PC-9 (cell line): ENCODE data around the gene ADAP1. TPM values are rescaled to one million over a fixed set of nuclear protein-coding genes. Genes with fewer than 3 reads are reported as not detected.

Experiments used
- BruUV-seq: library from RNA; stranded (reverse); fragments of 400-500 nt; replicated peaks from 2 replicates; lab custom pipeline; 2021; lab: Mats Ljungman, UMichigan
- CTCF ChIA-PET: fragments of 300-600 bp; sonication (Branson Sonifier 250); formaldehyde crosslinking; loops from one replicate; lab custom pipeline; 2022; ENCODE audit warnings: antibody characterized with exemption; lab: Charles Lee
- POLR2A ChIA-PET: fragments of 300-600 bp; sonication (Branson Sonifier 250); formaldehyde crosslinking; loops from one replicate; lab custom pipeline; 2022; ENCODE audit warnings: antibody characterized with exemption; ENCODE audit not compliant: unreplicated experiment; lab: Charles Lee
- DNase-seq, 2 experiments: peaks; one replicate each; pipeline versions ENCODE4 v3.0.0 to v3.0.0-alpha.2; 2015 to 2022; ENCODE audit warnings: mixed read lengths in 1 of 2
- H2AFZ ChIP-seq: fragments of 200-600 bp; sonication (generic); 2 replicates; pipeline ENCODE4 v1.8.1; 2017; ENCODE audit warnings: antibody characterized with exemption
- H3F3A ChIP-seq: fragments of 200-600 bp; sonication (generic); 2 replicates; pipeline ENCODE4 v1.8.1; 2017; ENCODE audit warnings: antibody characterized with exemption, mild to moderate bottlenecking, low read depth; ENCODE audit not compliant: insufficient read depth
- H3K27ac ChIP-seq: fragments of 200-600 bp; sonication (generic); 2 replicates; pipeline ENCODE4 v1.6.1; 2016; ENCODE audit warnings: mixed run types
- H3K27me3 ChIP-seq: fragments of 200-600 bp; sonication (generic); 2 replicates; pipeline ENCODE4 v1.6.1; 2016; ENCODE audit warnings: low read depth, mixed run types; ENCODE audit not compliant: insufficient read depth
- H3K36me3 ChIP-seq: fragments of 200-600 bp; sonication (generic); 2 replicates; pipeline ENCODE4 v1.6.1; 2016; ENCODE audit warnings: low read depth, mixed run types
- H3K4me1 ChIP-seq: fragments of 200-600 bp; sonication (generic); replicated peaks from 2 replicates; pipeline ENCODE4 v1.6.1; 2016; ENCODE audit warnings: mixed run types; ENCODE audit not compliant: insufficient read depth
- H3K4me2 ChIP-seq: fragments of 200-600 bp; sonication (generic); 2 replicates; pipeline ENCODE4 v1.6.1; 2017; ENCODE audit warnings: mixed run types
- H3K4me3 ChIP-seq: fragments of 200-600 bp; sonication (generic); 2 replicates; pipeline ENCODE4 v1.6.1; 2016; ENCODE audit warnings: mixed run types
- H3K79me2 ChIP-seq: fragments of 200-600 bp; sonication (generic); 2 replicates; pipeline ENCODE4 v1.6.1; 2017; ENCODE audit warnings: low read depth, mixed run types
- H3K9me2 ChIP-seq: fragments of 200-600 bp; sonication (generic); 2 replicates; pipeline ENCODE4 v1.8.1; 2017; ENCODE audit warnings: mild to moderate bottlenecking; ENCODE audit not compliant: insufficient read depth
- H3K9me3 ChIP-seq: fragments of 200-600 bp; sonication (generic); 2 replicates; pipeline ENCODE4 v1.8.1; 2016; ENCODE audit warnings: low read depth; ENCODE audit not compliant: insufficient read depth
- H4K20me1 ChIP-seq: fragments of 200-600 bp; sonication (generic); 2 replicates; pipeline ENCODE4 v1.8.1; 2017; ENCODE audit not compliant: insufficient read depth
- CTCF ChIP-seq: fragments of 200-600 bp; sonication (generic); conservative IDR thresholded peaks from 2 replicates; pipeline ENCODE4 v1.6.1; 2017; ENCODE audit warnings: mixed run types, antibody characterized with exemption, mild to moderate bottlenecking, moderate library complexity
- EZH2 ChIP-seq: fragments of 200-600 bp; sonication (generic); IDR thresholded peaks from 2 replicates; pipeline ENCODE4 v1.8.0; 2017; ENCODE audit warnings: antibody characterized with exemption, low read depth
- intact Hi-C: fragments of 100-400 bp; cut with micrococcal nuclease; formaldehyde crosslinking; loops from one replicate; pipeline ENCODE4 v1.10.0; 2022; ENCODE audit not compliant: unreplicated experiment
- total RNA-seq: library from RNA; stranded (reverse); gene quantifications from 2 replicates; pipeline ENCODE4 v1.2.3, GENCODE V29; 2021

The ADAP1 gene
- total RNA-seq, 1 experiment from 2014 or later: 73.9 TPM

DNA sequence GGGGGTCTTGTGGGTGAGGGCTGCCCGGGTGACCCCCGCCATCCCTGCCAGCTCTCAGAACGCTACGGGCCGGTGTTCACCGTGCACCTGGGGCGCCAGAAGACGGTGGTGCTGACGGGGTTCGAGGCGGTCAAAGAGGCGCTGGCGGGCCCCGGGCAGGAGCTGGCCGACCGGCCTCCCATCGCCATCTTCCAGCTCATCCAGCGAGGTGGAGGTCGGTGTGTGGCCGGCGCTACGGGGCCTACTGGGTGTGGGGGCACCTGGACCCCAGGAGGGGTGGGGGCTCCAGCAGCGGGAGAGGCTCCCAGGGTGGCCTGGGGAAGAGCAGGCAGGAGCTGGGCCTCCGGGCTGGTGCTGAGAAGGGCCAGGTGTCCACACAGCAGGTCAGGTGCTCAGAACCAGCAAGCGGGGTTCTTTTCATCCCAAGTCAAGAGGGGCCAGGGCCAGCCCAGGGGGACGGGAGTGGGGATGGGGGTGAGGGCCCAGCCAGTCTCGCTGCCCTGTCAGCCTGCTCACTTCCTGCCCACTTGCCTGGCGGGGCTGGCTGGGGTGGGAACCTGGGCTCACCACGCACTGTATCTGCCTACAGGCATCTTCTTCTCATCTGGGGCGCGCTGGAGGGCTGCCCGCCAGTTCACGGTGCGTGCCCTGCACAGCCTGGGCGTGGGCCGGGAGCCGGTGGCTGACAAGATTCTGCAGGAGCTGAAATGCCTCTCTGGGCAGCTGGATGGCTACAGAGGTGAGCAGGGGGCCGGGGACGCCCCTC lies 30.1 kb upstream of the ADAP1 start:
- POLR2A ChIA-PET: interaction anchor here (0.7 kb wide), 1 partner anchor 91 kb away, joined by 4 read pairs; no protein-coding TSS in a partner anchor
- no peak overlapping the region for H3K4me3 ChIP-seq
- H4K20me1 ChIP-seq: 0 out of 2 replicates have a peak, but pooled peaks cover 6% of the 10 kb centered on the region
- H3K36me3 ChIP-seq: no peaks in the 10 kb centered on the region
- H3K27me3 ChIP-seq: no peaks in the 10 kb centered on the region
- H3K9me3 ChIP-seq: no peaks in the 10 kb centered on the region
- CTCF ChIA-PET: no interaction called here
- no peak overlapping the region for H3K27ac ChIP-seq
- DNase-seq: no peak
- no peaks in the 10 kb centered on the region for H3K79me2 ChIP-seq
- no peaks in the 10 kb centered on the region for H3K9me2 ChIP-seq
- H2AFZ ChIP-seq: no peak overlapping the region
- H3K4me2 ChIP-seq: no peak overlapping the region
- intact Hi-C loops: no loop called here
- H3F3A ChIP-seq: peaks cover 15% of the 10 kb centered on the region; the same call in 1 of the 2 replicates
- BruUV-seq: no TSS peak
- H3K4me1 ChIP-seq: no peaks in the 10 kb centered on the region
- TF ChIP-seq EZH2 (no peak), CTCF (no peak)

DNA sequence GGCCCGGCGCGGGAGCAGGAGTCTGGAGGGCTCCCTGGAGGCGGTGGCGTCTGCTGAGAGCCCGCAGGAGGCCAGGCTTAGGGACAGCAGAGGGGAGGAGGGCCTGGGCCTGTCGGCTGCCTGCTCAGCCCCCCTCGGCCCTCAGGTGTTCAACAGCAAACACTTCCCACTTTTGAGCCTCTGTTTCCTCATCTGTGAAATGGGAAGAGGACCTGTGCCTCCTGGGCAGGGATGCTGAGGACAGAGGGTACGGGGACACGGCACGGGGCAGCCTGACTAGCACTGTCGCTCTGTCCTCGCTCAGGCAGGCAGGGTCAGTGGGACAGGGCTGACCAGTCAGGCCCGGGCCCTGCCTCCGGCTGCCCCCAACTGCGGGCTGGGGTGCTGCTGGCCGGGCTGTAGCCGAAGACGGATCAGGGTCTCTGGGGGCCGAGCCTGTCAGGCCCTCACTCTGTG lies 29.2 kb upstream of the ADAP1 start:
- Histone ChIP-seq H3K79me2 (no peaks in the 10 kb centered on the region), H3K9me3 (no peaks in the 10 kb centered on the region), H3K36me3 (no peaks in the 10 kb centered on the region), H3K27me3 (no peaks in the 10 kb centered on the region), H3K27ac (no peak overlapping the region), H4K20me1 (0 out of 2 replicates have a peak, but pooled peaks cover 6% of the 10 kb centered on the region), H3K4me1 (no peaks in the 10 kb centered on the region), H3K4me2 (no peak overlapping the region), H3F3A (peaks cover 15% of the 10 kb centered on the region; the same call in 1 of the 2 replicates), H3K4me3 (no peak overlapping the region), H3K9me2 (no peaks in the 10 kb centered on the region), H2AFZ (no peak overlapping the region)
- ChIA-PET POLR2A (no interaction called here), CTCF (no interaction called here)
- intact Hi-C loops: no loop called here
- BruUV-seq: no TSS peak
- no peak for DNase-seq
- TF ChIP-seq CTCF (no peak), EZH2 (no peak)

- H3K9me3 ChIP-seq: no peaks in the 10 kb centered on the region
- no peak within 1 kb of the TSS for H3K4me3 ChIP-seq
- H3K4me1 ChIP-seq: no peaks in the 10 kb centered on the region
- H3K36me3 ChIP-seq: no peaks in the 10 kb centered on the region
- H3K4me2 ChIP-seq: no peak within 1 kb of the TSS
- intact Hi-C loops: no loop called here
- H3K27me3 ChIP-seq: no peaks in the 10 kb centered on the region
- BruUV-seq: no TSS peak
- no peak within 1 kb of the TSS for H3K27ac ChIP-seq
- H3F3A ChIP-seq: peaks cover 15% of the 10 kb centered on the region; the same call in 1 of the 2 replicates
- DNase-seq: no peak
- H2AFZ ChIP-seq: no peak within 1 kb of the TSS
- no peaks in the 10 kb centered on the region for H3K79me2 ChIP-seq
- TF ChIP-seq EZH2: no peak
- TF ChIP-seq CTCF: no peak
- no peaks in the 10 kb centered on the region for H3K9me2 ChIP-seq
- ChIA-PET CTCF (interaction anchor here (0.6 kb wide), 1 partner anchor 193 kb away, joined by 7 read pairs; no protein-coding TSS in a partner anchor), POLR2A (no interaction called here)
- 0 out of 2 replicates have a peak, but pooled peaks cover 6% of the 10 kb centered on the region for H4K20me1 ChIP-seq
Measured at GRCh38 chr7:983004-983615, 28.6 kb upstream of the ADAP1 start, which contains the start of gene CYP2W1. Gene CYP2W1, plus strand, starts transcription at chr7:983181. Its CDS starts 31 bp downstream, at chr7:983212.
